SK-N-SH treated with all-trans-retinoic acid at 6 μM for 48 hours (cell line): ENCODE results near the gene ST3GAL4.

Experiments
- ATAC-seq: fragments of 200-7000 bp; cut with Tn5 transposase; 3 replicates; pipeline ENCODE4 v1.9.1; 2020; ENCODE audit warnings: mild to moderate bottlenecking, moderate library complexity
- ARNTL ChIP-seq: fragments of 450-650 bp; formaldehyde crosslinking; IDR thresholded peaks from 2 replicates; pipeline ENCODE4 v1.5.0; 2020; ENCODE audit warnings: low read depth, mild to moderate bottlenecking, moderate library complexity, borderline replicate concordance
- BACH2 ChIP-seq: fragments of 250-450 bp; sonication (Bioruptor Pico); IDR thresholded peaks from 2 replicates; pipeline ENCODE4 v1.9.0; 2021; ENCODE audit warnings: mild to moderate bottlenecking, borderline replicate concordance
- CSDC2 ChIP-seq: fragments of 250-450 bp; sonication (Bioruptor Pico); IDR thresholded peaks from 2 replicates; pipeline ENCODE4 v1.5.0; 2020; ENCODE audit warnings: mild to moderate bottlenecking, moderate library complexity
- ESRRG ChIP-seq: fragments of 250-450 bp; sonication (Bioruptor Pico); IDR thresholded peaks from 2 replicates; pipeline ENCODE4 v1.6.1; 2021; ENCODE audit warnings: mild to moderate bottlenecking
- GLIS3 ChIP-seq: fragments of 250-450 bp; sonication (Bioruptor Pico); IDR thresholded peaks from 2 replicates; pipeline ENCODE4 v1.5.0; 2020; ENCODE audit warnings: mild to moderate bottlenecking, moderate library complexity
- ISL1 ChIP-seq: fragments of 250-450 bp; sonication (Bioruptor Pico); IDR thresholded peaks from 2 replicates; pipeline ENCODE4 v2.1.2; 2022; ENCODE audit warnings: mild to moderate bottlenecking, moderate library complexity
- OSR1 ChIP-seq: fragments of 250-450 bp; sonication (Bioruptor Pico); IDR thresholded peaks from 2 replicates; pipeline ENCODE4 v1.8.0; 2022; ENCODE audit warnings: moderate library complexity, mild to moderate bottlenecking, inconsistent platforms
- PATZ1 ChIP-seq: fragments of 250-450 bp; sonication (Bioruptor Pico); IDR thresholded peaks from 2 replicates; pipeline ENCODE4 v1.8.0; 2020; ENCODE audit warnings: mild to moderate bottlenecking, moderate library complexity, borderline replicate concordance
- POU6F1 ChIP-seq: fragments of 250-450 bp; sonication (Bioruptor Pico); IDR thresholded peaks from 2 replicates; pipeline ENCODE4 v1.8.0; 2021; ENCODE audit warnings: low read depth, mild to moderate bottlenecking, moderate library complexity, borderline replicate concordance
- PPARA ChIP-seq: fragments of 250-450 bp; sonication (Bioruptor Pico); IDR thresholded peaks from 2 replicates; pipeline ENCODE4 v1.5.0; 2020; ENCODE audit warnings: mild to moderate bottlenecking, borderline replicate concordance
- RARB ChIP-seq: fragments of 250-450 bp; sonication (Bioruptor Pico); IDR thresholded peaks from 2 replicates; pipeline ENCODE4 v1.8.0; 2021; ENCODE audit warnings: mild to moderate bottlenecking, moderate library complexity
- SNAI2 ChIP-seq: fragments of 250-450 bp; sonication (Bioruptor Pico); IDR thresholded peaks from 2 replicates; pipeline ENCODE4 v1.5.0; 2020; ENCODE audit warnings: mild to moderate bottlenecking, moderate library complexity
- TCF4 ChIP-seq: fragments of 250-450 bp; sonication (Bioruptor Pico); IDR thresholded peaks from 2 replicates; pipeline ENCODE4 v1.8.0; 2021; ENCODE audit warnings: mild to moderate bottlenecking, moderate library complexity, borderline replicate concordance
- ZC3H10 ChIP-seq: fragments of 250-450 bp; sonication (Bioruptor Pico); IDR thresholded peaks from 2 replicates; pipeline ENCODE4 v1.5.1; 2021; ENCODE audit warnings: mild to moderate bottlenecking, moderate library complexity
- ZFP3 ChIP-seq: fragments of 250-450 bp; sonication (Bioruptor Pico); IDR thresholded peaks from 2 replicates; pipeline ENCODE4 v1.5.0; 2020; ENCODE audit warnings: mild to moderate bottlenecking, moderate library complexity
- ZFP30 ChIP-seq: fragments of 450-650 bp; formaldehyde crosslinking; IDR thresholded peaks from 2 replicates; pipeline ENCODE4 v1.5.0; 2022; ENCODE audit warnings: mild to moderate bottlenecking, moderate library complexity
- ZNF565 ChIP-seq: fragments of 450-650 bp; formaldehyde crosslinking; conservative IDR thresholded peaks from 2 replicates; pipeline ENCODE4 v1.5.0; 2020; ENCODE audit warnings: low read depth, mild to moderate bottlenecking, moderate library complexity
- ZNF70 ChIP-seq: fragments of 450-650 bp; formaldehyde crosslinking; IDR thresholded peaks from 2 replicates; pipeline ENCODE4 v1.5.0; 2020; ENCODE audit warnings: mild to moderate bottlenecking, moderate library complexity
- ZNF8 ChIP-seq: fragments of 450-650 bp; formaldehyde crosslinking; IDR thresholded peaks from 2 replicates; pipeline ENCODE4 v1.5.0; 2020; ENCODE audit warnings: mild to moderate bottlenecking, moderate library complexity
- TF ChIP-seq, protein P1 (sequence below): fragments of 250-450 bp; sonication (Bioruptor Pico); IDR thresholded peaks from 2 replicates; pipeline ENCODE4 v1.5.1; 2020; ENCODE audit warnings: low read depth, mild to moderate bottlenecking, moderate library complexity
- TF ChIP-seq, protein P2 (sequence below): fragments of 250-450 bp; sonication (Bioruptor Pico); IDR thresholded peaks from 2 replicates; pipeline ENCODE4 v1.5.1; 2021; ENCODE audit warnings: mild to moderate bottlenecking, moderate library complexity

The ST3GAL4 gene

GRCh38 chr11:126407682-126408288, 52.3 kb downstream of the ST3GAL4 start:
- no peak for TF ChIP-seq PATZ1 (CRISPR knock-in tag)
- TF ChIP-seq ZFP30, result no peak
- no peak for TF ChIP-seq ZNF70 (CRISPR knock-in tag)
- TF ChIP-seq ESRRG (CRISPR knock-in tag), result no peak
- no peak for TF ChIP-seq ZNF8 (CRISPR knock-in tag)
- TF ChIP-seq CSDC2 (CRISPR knock-in tag), result no peak
- no peak for TF ChIP-seq RARB (CRISPR knock-in tag)
- no peak for TF ChIP-seq ZC3H10 (CRISPR knock-in tag)
- TF ChIP-seq SNAI2 (CRISPR knock-in tag), result no peak
- no peak for TF ChIP-seq TCF4
- TF ChIP-seq, protein P1, sequence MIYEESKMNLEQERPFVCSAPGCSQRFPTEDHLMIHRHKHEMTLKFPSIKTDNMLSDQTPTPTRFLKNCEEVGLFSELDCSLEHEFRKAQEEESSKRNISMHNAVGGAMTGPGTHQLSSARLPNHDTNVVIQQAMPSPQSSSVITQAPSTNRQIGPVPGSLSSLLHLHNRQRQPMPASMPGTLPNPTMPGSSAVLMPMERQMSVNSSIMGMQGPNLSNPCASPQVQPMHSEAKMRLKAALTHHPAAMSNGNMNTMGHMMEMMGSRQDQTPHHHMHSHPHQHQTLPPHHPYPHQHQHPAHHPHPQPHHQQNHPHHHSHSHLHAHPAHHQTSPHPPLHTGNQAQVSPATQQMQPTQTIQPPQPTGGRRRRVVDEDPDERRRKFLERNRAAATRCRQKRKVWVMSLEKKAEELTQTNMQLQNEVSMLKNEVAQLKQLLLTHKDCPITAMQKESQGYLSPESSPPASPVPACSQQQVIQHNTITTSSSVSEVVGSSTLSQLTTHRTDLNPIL (CRISPR knock-in tag), result no peak
- TF ChIP-seq POU6F1 (CRISPR knock-in tag), result no peak
- TF ChIP-seq PPARA, result no peak
- TF ChIP-seq OSR1, result no peak
- no peak for TF ChIP-seq ARNTL (CRISPR knock-in tag)
- no peak for TF ChIP-seq ZFP3
- ATAC-seq, result no peak

DNA sequence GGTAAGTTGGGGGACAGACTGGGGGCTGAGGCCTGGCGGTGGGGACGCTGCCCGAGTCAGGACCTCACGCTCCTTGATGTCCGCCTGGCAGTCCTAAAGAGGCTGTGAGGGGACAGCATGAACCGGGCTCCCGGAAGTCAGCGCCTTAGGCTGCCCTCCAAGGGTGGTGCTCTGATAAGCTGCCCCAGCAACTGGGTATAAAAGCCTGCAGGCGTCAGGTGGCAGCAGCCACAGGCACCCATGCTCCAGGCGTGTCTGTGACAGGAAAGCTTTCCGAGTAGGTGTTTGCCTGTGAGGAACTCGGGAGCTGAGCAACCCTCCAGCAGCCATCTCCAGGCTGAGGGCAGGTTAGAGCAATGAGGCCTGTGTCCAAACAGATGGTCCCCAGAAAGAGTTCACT, 53.0 kb downstream of the ST3GAL4 start:
- no peak for ATAC-seq
- TF ChIP-seq ZC3H10 (CRISPR knock-in tag) (no peak), GLIS3 (CRISPR knock-in tag) (no peak), ZNF565 (no peak), ESRRG (CRISPR knock-in tag) (no peak), ARNTL (CRISPR knock-in tag) (no peak), ISL1 (CRISPR knock-in tag) (no peak), ZNF8 (CRISPR knock-in tag) (no peak), PATZ1 (CRISPR knock-in tag) (no peak)
- TF ChIP-seq, protein P2, sequence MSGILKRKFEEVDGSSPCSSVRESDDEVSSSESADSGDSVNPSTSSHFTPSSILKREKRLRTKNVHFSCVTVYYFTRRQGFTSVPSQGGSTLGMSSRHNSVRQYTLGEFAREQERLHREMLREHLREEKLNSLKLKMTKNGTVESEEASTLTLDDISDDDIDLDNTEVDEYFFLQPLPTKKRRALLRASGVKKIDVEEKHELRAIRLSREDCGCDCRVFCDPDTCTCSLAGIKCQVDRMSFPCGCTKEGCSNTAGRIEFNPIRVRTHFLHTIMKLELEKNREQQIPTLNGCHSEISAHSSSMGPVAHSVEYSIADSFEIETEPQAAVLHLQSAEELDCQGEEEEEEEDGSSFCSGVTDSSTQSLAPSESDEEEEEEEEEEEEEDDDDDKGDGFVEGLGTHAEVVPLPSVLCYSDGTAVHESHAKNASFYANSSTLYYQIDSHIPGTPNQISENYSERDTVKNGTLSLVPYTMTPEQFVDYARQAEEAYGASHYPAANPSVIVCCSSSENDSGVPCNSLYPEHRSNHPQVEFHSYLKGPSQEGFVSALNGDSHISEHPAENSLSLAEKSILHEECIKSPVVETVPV, result no peak
- TF ChIP-seq, all 23 proteins: peak for 0

DNA sequence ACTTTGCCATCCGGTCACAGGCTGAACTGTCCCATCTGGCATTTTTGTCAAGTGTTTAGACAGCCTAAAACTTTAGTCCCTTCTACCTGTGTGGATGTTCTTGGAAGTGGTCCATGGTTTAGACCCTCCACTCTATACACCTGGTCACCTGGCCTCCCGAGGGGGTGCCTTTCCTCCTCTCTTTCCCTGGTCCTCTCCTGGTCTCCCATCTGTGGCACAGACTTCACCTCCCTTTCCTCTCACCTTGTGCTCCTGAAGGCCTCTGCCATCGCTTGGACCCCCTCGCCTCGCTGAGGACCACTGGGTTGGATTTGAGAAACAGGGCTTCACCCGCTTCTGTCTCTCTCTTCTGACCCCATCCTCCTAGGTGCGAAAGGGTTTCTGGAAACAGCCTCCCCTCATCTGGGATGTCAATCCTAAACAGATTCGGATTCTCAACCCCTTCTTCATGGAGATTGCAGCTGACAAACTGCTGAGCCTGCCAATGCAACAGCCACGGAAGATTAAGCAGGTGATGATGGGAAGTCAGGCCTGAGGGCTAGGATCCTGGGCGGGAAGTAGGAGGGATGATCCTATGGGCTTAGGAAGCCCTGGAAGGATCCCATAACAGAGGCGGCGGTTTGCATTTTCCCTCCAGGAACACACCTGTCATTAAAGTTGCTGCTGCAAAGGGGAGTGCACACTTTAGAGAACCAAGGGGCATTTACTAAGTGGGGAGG, 53.6 kb downstream of the ST3GAL4 start:
- TF ChIP-seq PATZ1 (CRISPR knock-in tag) (no peak), CSDC2 (CRISPR knock-in tag) (no peak), ZFP30 (no peak), OSR1 (no peak), BACH2 (CRISPR knock-in tag) (no peak), RARB (CRISPR knock-in tag) (no peak), ZNF8 (CRISPR knock-in tag) (no peak), ESRRG (CRISPR knock-in tag) (no peak), TCF4 (no peak)
- TF ChIP-seq, protein P2, result no peak
- TF ChIP-seq, protein P1 (CRISPR knock-in tag), result no peak
- TF ChIP-seq, all 23 proteins: peak for 0
- ATAC-seq, result no peak
